ENCODE results near the gene S1PR4.
A peak's percentile ranks its signal among the peaks of the same experiment; 100 is the strongest.

The S1PR4 gene

GRCh38 chr19:3203805-3204645 is 25.5 kb downstream of the S1PR4 start:
- TF ChIP-seq CTCF (IDR thresholded peaks at IDR 0.05; ENCODE audit: low read depth, low read length) = no peak
- DNase-seq (ENCODE audit: low read depth, low spot score) = no peak
- in situ Hi-C loops (cut with HindIII; ENCODE audit: low sequenced_read_pairs) = no loop called here
- no peak overlapping the region for H3K4me3 ChIP-seq (ENCODE audit: low read depth, low read length)

- no peak for DNase-seq (ENCODE audit: low read depth, low spot score)
- TF ChIP-seq CTCF (IDR thresholded peaks at IDR 0.05; ENCODE audit: low read depth, low read length) = no peak
- in situ Hi-C loops (cut with HindIII; ENCODE audit: low sequenced_read_pairs) = no loop called here
- no peak overlapping the region for H3K4me3 ChIP-seq (ENCODE audit: low read depth, low read length)
Measured at GRCh38 chr19:3204646-3205275, 26.2 kb downstream of the S1PR4 start.

GRCh38 chr19:3206216-3206953 is 27.8 kb downstream of the S1PR4 start:
- in situ Hi-C loops (cut with HindIII; ENCODE audit: low sequenced_read_pairs) = no loop called here
- no peak overlapping the region for H3K4me3 ChIP-seq (ENCODE audit: low read depth, low read length)
- TF ChIP-seq CTCF (IDR thresholded peaks at IDR 0.05; ENCODE audit: low read depth, low read length) = no peak
- DNase-seq (ENCODE audit: low read depth, low spot score) = no peak

GRCh38 chr19:3207461-3208242 is 29.1 kb downstream of the S1PR4 start:
- TF ChIP-seq CTCF (IDR thresholded peaks at IDR 0.05; ENCODE audit: low read depth, low read length) = no peak
- in situ Hi-C loops (cut with HindIII; ENCODE audit: low sequenced_read_pairs) = no loop called here
- H3K4me3 ChIP-seq (ENCODE audit: low read depth, low read length) = no peak overlapping the region
- DNase-seq (ENCODE audit: low read depth, low spot score) = peak; percentile 4

GRCh38 chr19:3208317-3209207 is 30.0 kb downstream of the S1PR4 start:
- no peak for TF ChIP-seq CTCF (IDR thresholded peaks at IDR 0.05; ENCODE audit: low read depth, low read length)
- in situ Hi-C loops (cut with HindIII; ENCODE audit: low sequenced_read_pairs) = no loop called here
- H3K4me3 ChIP-seq (ENCODE audit: low read depth, low read length) = no peak overlapping the region
- DNase-seq (ENCODE audit: low read depth, low spot score) = no peak
